ENCODE data around the gene IL19.
"Not testable (repeated sequence)": the region's sequence is repeated elsewhere in the genome, so short reads cannot be mapped to it uniquely, and the experiment has no call there.

Gene IL19

GRCh38 chr1:206833801-206834200 lies 63.2 kb downstream of the IL19 start:
- no peak for DNase-seq (ENCODE audit: low spot score)

- no peak for DNase-seq (ENCODE audit: low spot score)
These were observed 63.6 kb downstream of the IL19 start for GRCh38 chr1:206834217-206834616.

- DNase-seq (ENCODE audit: low spot score) = peak; percentile 63
These were observed 64.1 kb downstream of the IL19 start for GRCh38 chr1:206834711-206835110.

GRCh38 chr1:206835186-206835585 lies 64.6 kb downstream of the IL19 start:
- DNase-seq (ENCODE audit: low spot score) = no peak

- DNase-seq (ENCODE audit: low spot score) = peak; percentile 53
These were observed 65.5 kb downstream of the IL19 start for GRCh38 chr1:206836111-206836510.

- DNase-seq (ENCODE audit: low spot score) = no peak
These were observed 68.5 kb downstream of the IL19 start for GRCh38 chr1:206839006-206839560.

- peak; percentile 89 for DNase-seq (ENCODE audit: low spot score)
These were observed 69.3 kb downstream of the IL19 start for GRCh38 chr1:206839857-206840256.

- no peak for DNase-seq (ENCODE audit: low spot score)
These were observed 71.2 kb downstream of the IL19 start for GRCh38 chr1:206841609-206842323.

GRCh38 chr1:206842854-206843253 lies 72.3 kb downstream of the IL19 start:
- no peak for DNase-seq (ENCODE audit: low spot score)

GRCh38 chr1:206843626-206844025 lies 73.1 kb downstream of the IL19 start:
- no peak for DNase-seq (ENCODE audit: low spot score)

- no peak for DNase-seq (ENCODE audit: low spot score)
These were observed 75.9 kb downstream of the IL19 start for GRCh38 chr1:206846487-206846886.

- DNase-seq (ENCODE audit: low spot score) = no peak
These were observed 76.8 kb downstream of the IL19 start for GRCh38 chr1:206847337-206847834.

- no peak for DNase-seq (ENCODE audit: low spot score)
These were observed 77.4 kb downstream of the IL19 start for GRCh38 chr1:206847946-206848345.

GRCh38 chr1:206850401-206850800 lies 79.8 kb downstream of the IL19 start:
- DNase-seq (ENCODE audit: low spot score) = no peak

- DNase-seq (ENCODE audit: low spot score) = no peak
These were observed 80.9 kb downstream of the IL19 start for GRCh38 chr1:206851341-206852010.

- not testable (repeated sequence) for DNase-seq (ENCODE audit: low spot score)
These were observed 82.1 kb downstream of the IL19 start for GRCh38 chr1:206852662-206853061.

- not testable (repeated sequence) for DNase-seq (ENCODE audit: low spot score)
These were observed 83.1 kb downstream of the IL19 start for GRCh38 chr1:206853696-206854095.

GRCh38 chr1:206854401-206855129 lies 84.0 kb downstream of the IL19 start:
- no peak for DNase-seq (ENCODE audit: low spot score)

- no peak for DNase-seq (ENCODE audit: low spot score)
These were observed 85.3 kb downstream of the IL19 start for GRCh38 chr1:206855859-206856258.

GRCh38 chr1:206856674-206857464 lies 86.3 kb downstream of the IL19 start:
- no peak for DNase-seq (ENCODE audit: low spot score)

GRCh38 chr1:206859082-206859521 lies 88.5 kb downstream of the IL19 start:
- DNase-seq (ENCODE audit: low spot score) = no peak

- DNase-seq (ENCODE audit: low spot score) = no peak
These were observed 89.6 kb downstream of the IL19 start for GRCh38 chr1:206860165-206860564.

Data from AG08395 (cell line).